ENCODE data around the gene SKP1. TPM values are rescaled to one million over a fixed set of nuclear protein-coding genes. Genes with fewer than 3 reads are reported as not detected.
A peak's percentile ranks its signal among the peaks of the same experiment; 100 is the strongest.

The SKP1 gene
- total and polyA plus RNA-seq, 10 of the 15 experiments (the other 5 are each of a cell fraction or from before 2014, with no cell fraction given) = 100 to 1,686 (median 519) TPM

GRCh38 chr5:134127376-134127861 is 49.3 kb downstream of the SKP1 start (continued):
- TF ChIP-seq SIX5 (IDR thresholded peaks at IDR 0.05; ENCODE audit: low read depth, low read length, severe bottlenecking) (no peak), USF2 (IDR thresholded peaks at IDR 0.05; ENCODE audit: borderline replicate concordance, low read depth, low read length) (no peak), TBL1XR1 (IDR thresholded peaks at IDR 0.05; ENCODE audit: low read depth, low read length) (no peak), CEBPZ (IDR thresholded peaks at IDR 0.05; ENCODE audit: low read depth, low read length) (no peak), BCL3 (IDR thresholded peaks at IDR 0.05; ENCODE audit: borderline replicate concordance, insufficient read depth, low read depth, low read length, poor library complexity, severe bottlenecking) (peak; percentile 96), YBX1 (IDR thresholded peaks at IDR 0.05) (0 out of 2 replicates have a peak, but pooled peaks have one; percentile 50), IKZF1 (conservative IDR thresholded peaks at IDR 0.05) (peak; percentile 91), CUX1 (IDR thresholded peaks at IDR 0.05; ENCODE audit: insufficient replicate concordance, low read depth, low read length) (peak; percentile 91), MTA2 (IDR thresholded peaks at IDR 0.05; ENCODE audit: low read depth) (peak; percentile 54; the same call in 1 of the 2 replicates), YY1 (IDR thresholded peaks at IDR 0.05; ENCODE audit: low read depth, low read length) (peak; percentile 45; the same call in 1 of the 2 replicates), IKZF2 (IDR thresholded peaks at IDR 0.05) (peak; percentile 89 to 92), TARDBP (IDR thresholded peaks at IDR 0.05; ENCODE audit: borderline replicate concordance) (0 out of 2 replicates have a peak, but pooled peaks have one; percentile 37), NFXL1 (IDR thresholded peaks at IDR 0.05; ENCODE audit: borderline replicate concordance) (no peak)
- TF ChIP-seq, protein P1, sequence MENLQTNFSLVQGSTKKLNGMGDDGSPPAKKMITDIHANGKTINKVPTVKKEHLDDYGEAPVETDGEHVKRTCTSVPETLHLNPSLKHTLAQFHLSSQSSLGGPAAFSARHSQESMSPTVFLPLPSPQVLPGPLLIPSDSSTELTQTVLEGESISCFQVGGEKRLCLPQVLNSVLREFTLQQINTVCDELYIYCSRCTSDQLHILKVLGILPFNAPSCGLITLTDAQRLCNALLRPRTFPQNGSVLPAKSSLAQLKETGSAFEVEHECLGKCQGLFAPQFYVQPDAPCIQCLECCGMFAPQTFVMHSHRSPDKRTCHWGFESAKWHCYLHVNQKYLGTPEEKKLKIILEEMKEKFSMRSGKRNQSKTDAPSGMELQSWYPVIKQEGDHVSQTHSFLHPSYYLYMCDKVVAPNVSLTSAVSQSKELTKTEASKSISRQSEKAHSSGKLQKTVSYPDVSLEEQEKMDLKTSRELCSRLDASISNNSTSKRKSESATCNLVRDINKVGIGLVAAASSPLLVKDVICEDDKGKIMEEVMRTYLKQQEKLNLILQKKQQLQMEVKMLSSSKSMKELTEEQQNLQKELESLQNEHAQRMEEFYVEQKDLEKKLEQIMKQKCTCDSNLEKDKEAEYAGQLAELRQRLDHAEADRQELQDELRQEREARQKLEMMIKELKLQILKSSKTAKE (IDR thresholded peaks at IDR 0.05; ENCODE audit: low read depth, poor library complexity, severe bottlenecking) = no peak

Data from GM12878 (cell line).